ENCODE data around the gene KLHDC2.
"Not testable (repeated sequence)": the region's sequence is repeated elsewhere in the genome, so short reads cannot be mapped to it uniquely, and the experiment has no call there.

The KLHDC2 gene

DNA sequence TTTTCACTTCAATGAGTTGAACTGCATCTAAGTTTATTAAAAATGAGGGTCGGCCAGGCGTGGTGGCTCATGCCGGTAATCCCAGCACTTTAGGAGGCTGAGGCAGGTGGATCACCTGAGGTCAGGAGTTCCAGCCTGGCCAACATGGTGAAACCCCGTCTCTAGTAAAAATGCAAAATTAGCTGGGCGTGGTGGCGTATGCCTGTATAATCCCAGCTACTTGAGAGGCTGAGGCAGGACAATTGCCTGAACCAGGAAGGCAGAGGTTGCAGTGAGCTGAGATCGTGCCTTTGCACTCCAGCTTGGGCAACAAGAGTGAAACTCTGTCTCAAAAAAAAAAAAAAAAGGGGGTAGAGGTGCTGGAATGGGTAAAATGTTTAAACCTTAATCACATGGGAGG is 13.1 kb downstream of the KLHDC2 start:
- DNase-seq: not testable (repeated sequence)

DNA sequence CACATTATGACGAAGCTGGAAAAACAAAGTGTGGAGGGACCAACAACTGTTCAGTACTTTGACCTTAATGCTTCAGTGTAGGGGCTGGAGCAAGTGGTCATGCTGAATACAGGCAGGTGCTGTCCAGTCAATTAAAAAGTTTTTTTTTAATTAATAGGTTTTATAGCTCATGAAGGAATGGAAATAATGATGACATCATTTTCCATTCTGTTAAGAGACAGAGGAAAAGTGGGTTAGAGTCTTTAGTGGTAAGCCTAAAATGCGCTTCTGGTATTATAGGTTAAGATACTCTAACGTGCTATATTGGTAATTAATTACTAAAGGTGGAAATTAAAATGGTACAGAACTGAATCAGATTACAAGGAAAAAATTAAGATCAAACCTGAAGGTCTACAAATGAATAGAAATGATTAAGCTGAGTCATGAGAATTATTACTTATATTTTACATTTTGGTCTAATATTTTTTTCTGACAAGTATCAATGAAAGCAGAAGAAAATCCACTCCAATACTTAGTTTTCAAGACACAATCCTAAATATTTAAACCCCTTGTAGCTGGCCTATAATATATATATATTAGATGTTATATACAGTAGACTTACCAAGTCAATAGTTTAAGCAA is 15.6 kb downstream of the KLHDC2 start:
- DNase-seq: no peak

DNA sequence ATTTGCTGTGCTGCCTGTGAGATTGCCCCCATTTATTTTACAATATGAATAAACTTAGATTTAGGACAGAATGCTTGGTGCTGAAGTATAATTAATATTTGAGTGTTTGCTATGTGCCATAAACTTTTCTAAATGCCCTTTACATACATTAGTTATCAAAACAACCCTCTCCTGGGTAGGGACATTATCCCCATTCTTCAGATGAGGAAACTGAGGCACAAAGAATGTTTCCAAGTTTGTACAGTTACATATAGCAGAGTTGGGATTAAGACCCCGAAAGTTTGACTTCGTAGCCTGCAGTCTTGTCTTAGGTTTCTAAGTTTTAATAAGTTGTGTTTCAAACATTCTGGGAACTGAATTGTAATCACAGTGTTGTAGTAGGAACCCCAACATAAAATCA is 18.4 kb downstream of the KLHDC2 start:
- no peak for DNase-seq

DNA sequence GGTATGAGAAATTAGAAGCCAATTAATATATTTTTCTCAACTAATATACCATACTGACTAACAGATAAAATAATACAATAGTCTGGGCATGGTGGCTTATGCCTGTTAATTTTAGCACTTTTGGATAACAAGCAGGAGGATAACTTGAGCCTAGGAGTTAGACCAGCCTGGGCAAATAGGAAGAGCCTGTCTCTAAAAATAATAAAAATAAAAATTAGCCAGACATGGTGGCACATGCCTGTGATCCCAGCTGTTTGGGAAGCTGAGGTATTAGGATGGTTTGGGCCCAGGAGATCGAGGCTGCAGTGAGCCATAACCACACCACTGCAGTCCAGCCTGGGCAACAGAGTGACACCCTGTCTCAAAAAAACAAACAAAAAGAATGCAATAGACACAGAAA is 24.7 kb downstream of the KLHDC2 start:
- no peak for DNase-seq

DNA sequence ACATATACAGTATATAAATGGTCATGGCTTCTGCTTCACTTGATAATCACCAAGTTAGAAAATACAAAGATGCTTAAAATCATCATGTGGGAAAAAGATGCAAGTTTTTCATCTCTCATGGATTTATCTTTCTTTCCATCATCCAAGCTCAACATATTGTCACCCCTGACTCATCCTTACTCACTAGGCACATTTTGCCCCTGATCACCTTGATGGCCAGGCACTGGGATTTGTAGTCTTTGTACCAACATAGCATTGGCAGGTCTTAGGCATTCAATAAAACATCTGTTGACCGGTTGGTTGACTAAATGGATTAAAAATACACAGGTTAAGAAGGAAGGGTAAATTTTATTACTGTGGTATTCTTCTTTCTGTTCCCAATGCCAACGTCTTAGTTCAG is 28.1 kb downstream of the KLHDC2 start:
- DNase-seq: no peak

DNA sequence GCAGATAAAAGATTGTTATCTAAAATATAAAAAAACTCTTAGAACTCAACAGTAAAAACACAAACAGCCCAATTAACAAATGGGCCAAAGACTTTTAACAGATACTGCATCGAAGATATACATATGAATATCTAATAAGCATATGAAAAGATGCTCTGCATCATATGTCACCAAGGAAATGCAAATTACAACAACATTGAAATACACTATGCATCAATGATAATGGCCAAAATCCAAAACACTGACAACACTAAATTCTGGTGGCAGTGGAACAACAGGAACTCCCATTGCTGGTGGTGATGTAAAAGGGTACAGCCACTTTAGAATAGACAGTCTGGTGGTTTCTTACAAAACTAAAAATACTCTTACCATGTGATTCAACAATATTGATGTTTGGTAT is 40.8 kb downstream of the KLHDC2 start:
- DNase-seq: no peak

DNA sequence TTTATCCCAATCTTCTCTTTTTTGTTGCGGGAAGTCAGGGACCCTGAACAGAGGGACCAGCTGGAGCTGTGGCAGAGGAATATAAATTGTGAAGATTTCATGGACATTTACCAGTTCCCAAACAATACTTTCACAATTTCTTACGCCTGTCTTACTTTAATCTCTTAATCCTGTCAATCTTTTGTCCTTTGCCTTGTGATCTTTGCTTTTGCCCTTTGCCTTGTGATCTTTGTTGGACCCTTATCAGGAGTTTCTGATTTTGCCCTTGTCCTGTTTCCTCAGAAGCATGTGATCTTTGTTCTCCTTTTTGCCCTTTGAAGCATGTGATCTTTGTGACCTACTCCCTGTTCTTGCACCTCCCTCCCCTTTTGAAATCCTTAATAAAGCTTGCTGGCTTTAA is 48.2 kb downstream of the KLHDC2 start:
- not testable (repeated sequence) for DNase-seq

DNA sequence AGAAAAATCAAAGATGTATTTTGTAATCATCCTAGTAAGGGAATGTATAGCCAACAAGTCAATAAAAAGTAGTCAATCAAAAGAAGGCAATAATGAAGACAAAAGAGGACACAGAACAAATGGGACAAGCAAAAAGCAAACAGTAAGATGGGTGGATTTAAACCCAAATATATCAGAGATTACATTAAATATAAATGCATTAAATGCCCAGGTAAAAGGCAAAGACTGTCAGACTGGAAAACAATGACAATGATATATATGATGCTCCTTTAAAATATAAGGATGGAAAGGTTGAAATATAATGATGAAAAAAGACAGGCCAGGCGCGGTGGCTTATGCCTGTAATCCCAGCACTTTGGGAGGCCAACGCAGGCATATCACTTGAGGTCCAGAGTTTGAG is 48.9 kb downstream of the KLHDC2 start:
- no peak for DNase-seq

DNA sequence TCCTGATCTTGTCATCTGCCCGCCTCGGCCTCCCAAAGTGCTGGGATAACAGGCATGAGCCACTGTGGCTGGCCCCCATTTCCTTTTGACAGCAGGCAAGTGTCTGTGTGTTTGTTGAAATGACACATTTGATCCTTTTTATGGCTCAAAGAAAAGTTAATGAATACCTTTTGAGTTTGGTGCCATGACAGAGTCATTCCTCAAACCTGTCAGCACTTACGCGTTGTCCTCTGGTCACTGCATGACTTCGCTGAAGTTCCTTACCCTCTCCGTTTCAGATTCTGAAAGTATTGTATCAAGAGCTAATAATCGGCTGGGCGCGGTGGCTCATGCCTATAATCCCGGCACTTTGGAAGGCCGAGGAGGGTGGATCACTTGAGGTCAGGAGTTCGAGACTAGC is 52.2 kb downstream of the KLHDC2 start:
- no peak for DNase-seq

DNA sequence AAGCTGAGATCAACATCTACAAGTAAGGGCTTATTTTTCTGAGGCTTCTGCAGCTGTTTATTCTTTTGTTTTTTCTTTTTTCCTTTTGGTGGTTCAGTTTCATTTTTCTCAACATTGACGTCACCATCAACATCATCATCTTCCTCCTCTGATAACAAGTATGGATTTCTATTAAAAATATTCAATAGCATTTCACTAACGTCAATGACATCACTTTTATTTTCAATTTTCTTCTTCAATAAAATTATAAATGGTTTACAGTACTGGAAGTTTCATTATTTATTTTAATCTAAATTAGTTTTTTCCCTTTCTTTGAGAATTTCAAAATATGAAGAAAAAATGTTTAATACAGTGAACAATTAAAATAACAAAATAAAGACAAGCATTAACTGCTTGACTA is 60.7 kb downstream of the KLHDC2 start:
- no peak for DNase-seq

Data from stimulated activated CD4-positive, alpha-beta T cell treated with anti-CD3 and anti-CD28 coated beads, Interleukin-2, amount 100 ng/mL, for 48 hours (primary cell).